Measurements from ENCODE around the gene MBD5. TPM values are rescaled to one million over a fixed set of nuclear protein-coding genes. Genes with fewer than 3 reads are reported as not detected.

MBD5 gene
- total RNA-seq, 4 donors from 2014 or later: 51.2 to 85.9 (median 72.6) TPM

DNA sequence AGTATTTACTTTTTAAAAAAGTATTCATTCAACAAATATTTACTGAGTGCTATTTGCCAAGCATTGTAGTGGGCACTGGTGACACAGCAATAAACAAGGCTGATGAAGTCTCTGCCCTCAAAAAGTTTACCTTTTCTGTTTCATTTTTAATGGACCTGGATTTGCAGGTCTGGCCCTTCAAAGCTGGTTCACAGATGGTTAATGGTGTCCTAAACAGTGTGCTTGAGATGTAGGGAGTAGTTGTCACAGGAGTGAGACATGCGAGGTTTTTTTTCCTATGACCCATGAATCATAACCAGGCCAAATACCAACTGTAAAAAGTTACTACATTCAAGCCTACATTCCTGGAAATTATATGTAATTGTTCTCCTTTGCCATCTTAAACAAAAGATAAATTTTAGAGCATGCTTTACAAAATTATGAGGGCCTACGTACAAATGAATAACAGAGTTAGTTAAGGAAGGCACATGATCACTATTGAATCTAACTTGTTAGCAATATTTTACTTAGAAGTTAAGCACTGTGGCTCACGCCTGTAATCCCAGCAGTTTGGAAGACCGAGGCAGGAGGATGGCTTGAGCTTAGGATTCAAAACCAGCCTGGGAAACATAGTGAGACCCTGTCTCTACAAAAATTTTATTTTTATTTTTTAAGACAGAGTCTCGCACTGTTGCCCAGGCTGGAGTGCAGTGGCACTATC is 223.9 kb downstream of the MBD5 start:
- no peaks in the 10 kb centered on the region for H3K4me1 ChIP-seq
- H3K4me3 ChIP-seq (replicated peaks in 1 of 3): no peak overlapping the region
- intact Hi-C loops (cut with DNase I): no loop called here

DNA sequence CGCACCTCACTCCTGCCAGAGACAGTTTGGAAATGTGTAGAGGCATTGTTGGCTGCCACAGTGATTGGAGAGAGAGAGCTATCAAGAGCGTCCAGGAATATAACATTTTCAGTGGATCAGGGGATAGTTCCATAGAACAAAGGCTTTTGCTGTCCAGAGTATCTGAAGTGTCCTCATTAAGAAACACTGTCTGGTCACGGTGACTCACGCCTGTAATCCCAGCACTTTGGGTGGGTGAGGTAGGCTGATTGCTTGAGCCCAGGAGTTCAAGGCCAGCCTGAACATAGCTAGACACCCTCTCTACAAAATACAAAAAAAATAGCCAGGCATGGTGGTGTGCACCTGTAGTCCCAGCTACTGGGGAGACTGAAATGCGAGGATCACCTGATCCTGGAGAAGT is 231.1 kb downstream of the MBD5 start:
- no peak for DNase-seq
- intact Hi-C loops (cut with DNase I): no loop called here
- H3K36me3 ChIP-seq: no peaks in the 10 kb centered on the region
- H3K27ac ChIP-seq: no peak overlapping the region
- no peaks in the 10 kb centered on the region for H3K4me1 ChIP-seq
- no peaks in the 10 kb centered on the region for H3K9me3 ChIP-seq
- 96 to 97% methylated on average over 5 of the region's 5 CpGs for WGBS, 2 donors
- TF ChIP-seq, protein P1, sequence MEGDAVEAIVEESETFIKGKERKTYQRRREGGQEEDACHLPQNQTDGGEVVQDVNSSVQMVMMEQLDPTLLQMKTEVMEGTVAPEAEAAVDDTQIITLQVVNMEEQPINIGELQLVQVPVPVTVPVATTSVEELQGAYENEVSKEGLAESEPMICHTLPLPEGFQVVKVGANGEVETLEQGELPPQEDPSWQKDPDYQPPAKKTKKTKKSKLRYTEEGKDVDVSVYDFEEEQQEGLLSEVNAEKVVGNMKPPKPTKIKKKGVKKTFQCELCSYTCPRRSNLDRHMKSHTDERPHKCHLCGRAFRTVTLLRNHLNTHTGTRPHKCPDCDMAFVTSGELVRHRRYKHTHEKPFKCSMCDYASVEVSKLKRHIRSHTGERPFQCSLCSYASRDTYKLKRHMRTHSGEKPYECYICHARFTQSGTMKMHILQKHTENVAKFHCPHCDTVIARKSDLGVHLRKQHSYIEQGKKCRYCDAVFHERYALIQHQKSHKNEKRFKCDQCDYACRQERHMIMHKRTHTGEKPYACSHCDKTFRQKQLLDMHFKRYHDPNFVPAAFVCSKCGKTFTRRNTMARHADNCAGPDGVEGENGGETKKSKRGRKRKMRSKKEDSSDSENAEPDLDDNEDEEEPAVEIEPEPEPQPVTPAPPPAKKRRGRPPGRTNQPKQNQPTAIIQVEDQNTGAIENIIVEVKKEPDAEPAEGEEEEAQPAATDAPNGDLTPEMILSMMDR (IDR thresholded peaks at IDR 0.05): no peak
- TF ChIP-seq POLR2A (IDR thresholded peaks at IDR 0.05): no peak
- no peak overlapping the region for H3K4me3 ChIP-seq (replicated peaks in 1 of 3)
- no peaks in the 10 kb centered on the region for H3K27me3 ChIP-seq

More for the DNA sequence above, 223.9 kb downstream of the MBD5 start:
- Histone ChIP-seq H3K27ac (no peak overlapping the region), H3K27me3 (no peaks in the 10 kb centered on the region), H3K9me3 (no peaks in the 10 kb centered on the region), H3K36me3 (no peaks in the 10 kb centered on the region)
- DNase-seq: no peak
- 88% methylated on average over 5 of the region's 5 CpGs for WGBS, 2 donors
- TF ChIP-seq, protein P1 (IDR thresholded peaks at IDR 0.05): no peak

DNA sequence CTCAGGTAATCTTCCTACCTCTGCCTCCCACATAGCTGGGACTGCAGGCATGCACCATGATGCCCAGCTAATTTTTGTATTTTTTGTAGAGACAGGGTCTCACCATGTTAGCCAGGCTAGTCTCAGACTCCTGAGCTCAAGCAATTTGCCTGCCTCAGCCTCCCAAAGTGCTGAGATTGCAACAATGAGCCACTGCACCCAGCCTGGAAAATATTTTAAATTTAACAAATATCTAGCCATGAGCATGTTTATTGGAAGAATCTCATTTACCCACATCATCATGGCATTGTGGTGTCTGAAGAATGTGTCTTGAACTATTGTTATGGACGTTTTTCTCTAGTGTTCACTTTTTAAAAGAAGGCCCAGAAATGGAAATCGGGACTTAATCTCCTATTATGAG is 231.8 kb downstream of the MBD5 start:
- no peak for DNase-seq
- 83 to 99% methylated on average over 2 of the region's 2 CpGs for WGBS, 2 donors
- no peaks in the 10 kb centered on the region for H3K4me1 ChIP-seq
- no peaks in the 10 kb centered on the region for H3K27me3 ChIP-seq
- intact Hi-C loops (cut with DNase I): no loop called here
- TF ChIP-seq, protein P1 (IDR thresholded peaks at IDR 0.05): no peak
- no peak overlapping the region for H3K4me3 ChIP-seq (replicated peaks in 1 of 3)
- no peak overlapping the region for H3K27ac ChIP-seq
- no peaks in the 10 kb centered on the region for H3K36me3 ChIP-seq
- no peaks in the 10 kb centered on the region for H3K9me3 ChIP-seq

DNA sequence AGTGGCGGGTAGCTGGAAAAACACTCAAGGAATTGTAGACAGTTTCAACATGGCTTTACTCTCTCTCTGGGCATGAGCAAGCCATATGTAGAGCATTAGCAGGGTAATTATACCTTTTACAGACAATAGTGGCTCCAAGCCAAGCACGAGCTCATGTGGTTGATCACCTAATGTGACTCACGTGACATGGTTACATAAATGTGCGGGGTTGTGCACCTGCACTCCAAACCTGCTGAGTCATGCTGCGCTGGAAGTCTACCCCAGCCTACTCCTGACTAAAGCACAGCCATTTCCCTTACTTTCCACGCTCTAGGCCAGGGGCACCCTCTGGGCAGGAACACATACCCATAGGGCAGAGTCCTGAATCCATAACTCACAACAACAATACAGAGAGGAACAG is 232.8 kb downstream of the MBD5 start:
- intact Hi-C loops (cut with DNase I): no loop called here
- DNase-seq: no peak
- WGBS, 2 donors: 99% methylated on average over 6 of the region's 6 CpGs
- no peaks in the 10 kb centered on the region for H3K27me3 ChIP-seq
- no peak for TF ChIP-seq POLR2A (IDR thresholded peaks at IDR 0.05)
- TF ChIP-seq, protein P1 (IDR thresholded peaks at IDR 0.05): no peak
- no peaks in the 10 kb centered on the region for H3K4me1 ChIP-seq
- H3K27ac ChIP-seq: no peak overlapping the region
- H3K9me3 ChIP-seq: no peaks in the 10 kb centered on the region
- H3K36me3 ChIP-seq: no peaks in the 10 kb centered on the region
- no peak overlapping the region for H3K4me3 ChIP-seq (replicated peaks in 1 of 3)

DNA sequence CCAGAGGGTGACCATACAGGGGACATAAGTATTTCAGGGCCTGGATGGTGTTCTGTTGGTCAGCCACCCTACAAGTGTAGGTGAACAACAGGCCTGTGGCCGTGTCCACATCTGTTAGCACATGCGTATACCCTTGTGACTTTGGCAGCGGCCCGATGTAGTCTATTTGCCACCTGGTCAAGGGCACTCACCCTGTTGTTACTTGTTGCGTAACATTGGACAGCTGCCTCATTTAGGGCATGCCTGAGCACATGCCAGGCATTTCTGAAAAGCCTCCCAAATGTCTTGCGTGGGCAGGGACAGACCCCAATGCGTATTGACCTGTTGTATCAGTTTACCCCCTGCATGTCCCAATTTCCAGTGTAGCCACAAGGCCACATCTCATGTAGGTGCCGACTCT is 235.0 kb downstream of the MBD5 start:
- Histone ChIP-seq H3K4me3 (replicated peaks in 1 of 3) (no peak overlapping the region), H3K9me3 (no peaks in the 10 kb centered on the region), H3K27me3 (no peaks in the 10 kb centered on the region), H3K36me3 (no peaks in the 10 kb centered on the region), H3K4me1 (no peaks in the 10 kb centered on the region), H3K27ac (no peak overlapping the region)
- DNase-seq: no peak
- TF ChIP-seq, protein P1 (IDR thresholded peaks at IDR 0.05): no peak
- no peak for TF ChIP-seq POLR2A (IDR thresholded peaks at IDR 0.05)
- intact Hi-C loops (cut with DNase I): no loop called here
- WGBS, 2 donors: 95 to 100% methylated on average over 6 to 7 of the region's 8 CpGs

All from thyroid gland (tissue), 4 donors.